Hindlimb muscle (tissue), 1 donor: ENCODE data around the gene SNX5. TPM values are rescaled to one million over a fixed set of nuclear protein-coding genes. Genes with fewer than 3 reads are reported as not detected.
A peak's percentile ranks its signal among the peaks of the same experiment; 100 is the strongest.

Experiments
- DNase-seq: peaks from one replicate; pipeline ENCODE4 v3.0.0-alpha.2; 2013
- polyA plus RNA-seq: library from polyadenylated mRNA; unstranded; fragments of 120-200 nt; gene quantifications from one replicate; pipeline ENCODE4 v1.2.1, GENCODE V29; 2013; ENCODE audit not compliant: insufficient read length

Gene SNX5
- polyA plus RNA-seq = 101 TPM

- DNase-seq = peak; percentile 99
Observed at GRCh38 chr20:17968366-17969277, at the start of gene SNX5, which contains the start of gene MGME1. Gene SNX5, minus strand, starts transcription at chr20:17968794. Its CDS starts 369 bp downstream, at chr20:17968425. Gene MGME1, plus strand, starts transcription at chr20:17969018. Its CDS starts 842 bp downstream, at chr20:17969860.

GRCh38 chr20:18018100-18018499, 49.5 kb upstream of the SNX5 start:
- no peak for DNase-seq

- DNase-seq = no peak
Observed at GRCh38 chr20:18016772-18017171, 48.2 kb upstream of the SNX5 start.

DNA sequence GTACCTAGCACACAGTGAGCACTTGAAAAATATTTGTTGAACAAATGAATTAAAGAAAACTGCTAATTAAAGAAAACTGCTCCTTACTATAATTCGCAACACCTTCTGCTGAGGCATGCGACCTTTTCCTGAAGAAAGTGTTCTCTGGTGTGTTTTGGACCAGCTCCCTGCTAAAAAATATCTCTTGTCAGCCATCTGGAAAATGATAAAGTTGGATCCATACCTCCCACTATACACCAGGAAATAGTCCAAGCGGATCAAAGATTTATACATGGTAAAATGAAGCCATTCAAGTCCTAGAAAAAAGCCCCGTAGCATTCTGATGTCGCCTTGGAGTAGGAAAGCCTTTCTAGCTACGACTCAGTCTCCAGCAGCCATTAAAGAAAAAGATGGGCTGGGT, 45.8 kb upstream of the SNX5 start:
- no peak for DNase-seq

- no peak for DNase-seq
Observed at GRCh38 chr20:18012901-18013300, 44.3 kb upstream of the SNX5 start.

DNA sequence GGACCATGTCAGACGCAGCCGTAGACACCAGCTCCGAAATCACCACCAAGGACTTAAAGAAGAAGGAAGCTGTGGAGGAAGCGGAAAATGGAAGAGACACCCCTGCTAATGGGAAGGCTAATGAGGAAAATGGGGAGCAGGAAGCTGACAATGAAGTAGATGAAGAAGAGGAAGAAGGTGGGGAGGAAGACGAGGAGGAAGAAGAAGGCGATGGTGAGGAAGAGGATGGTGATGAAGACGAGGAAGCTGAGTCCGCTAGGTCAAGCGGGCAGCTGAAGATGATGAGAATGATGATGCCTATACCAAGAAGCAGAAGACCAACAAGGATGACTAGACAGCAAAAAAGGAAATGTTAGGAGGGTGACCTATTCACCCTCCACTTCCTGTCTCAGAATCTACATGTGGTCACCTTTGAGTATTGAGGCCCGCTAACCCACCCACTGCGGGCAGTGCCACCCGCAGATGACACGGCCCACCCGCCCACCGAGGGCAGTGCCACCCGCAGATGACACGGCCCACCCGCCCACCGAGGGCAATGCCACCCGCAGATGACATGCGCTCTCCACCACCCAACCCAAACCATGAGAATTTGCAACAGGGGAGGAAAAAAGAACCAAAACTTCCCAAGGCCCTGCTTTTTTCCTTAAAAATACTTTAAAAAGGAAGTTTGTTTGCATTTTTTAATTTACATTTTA, 43.5 kb upstream of the SNX5 start:
- DNase-seq = no peak

GRCh38 chr20:18011482-18011881, 42.9 kb upstream of the SNX5 start:
- DNase-seq = no peak

- DNase-seq = no peak
Observed at GRCh38 chr20:18009116-18009515, 40.5 kb upstream of the SNX5 start.

- no peak for DNase-seq
Observed at GRCh38 chr20:18007534-18008292, 39.1 kb upstream of the SNX5 start.

DNA sequence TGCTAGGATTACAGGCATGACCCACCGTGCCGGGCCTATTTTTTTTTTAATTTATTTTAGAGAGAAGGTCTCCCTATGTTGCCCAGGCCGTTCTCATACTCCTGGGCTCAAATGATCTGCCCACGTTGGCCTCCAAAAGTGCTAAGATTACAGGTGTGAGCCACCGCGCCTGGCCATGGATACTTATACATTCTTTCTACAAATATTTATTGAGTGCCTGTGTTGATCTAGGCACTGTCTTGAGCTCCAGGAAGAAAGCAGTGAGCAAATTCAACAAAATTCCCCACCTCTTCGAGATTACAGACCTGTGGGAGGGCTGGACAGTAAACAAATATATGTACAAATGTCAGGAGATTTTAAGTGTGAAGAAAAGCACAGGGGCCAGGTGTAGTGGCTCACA, 38.1 kb upstream of the SNX5 start:
- DNase-seq = no peak

DNA sequence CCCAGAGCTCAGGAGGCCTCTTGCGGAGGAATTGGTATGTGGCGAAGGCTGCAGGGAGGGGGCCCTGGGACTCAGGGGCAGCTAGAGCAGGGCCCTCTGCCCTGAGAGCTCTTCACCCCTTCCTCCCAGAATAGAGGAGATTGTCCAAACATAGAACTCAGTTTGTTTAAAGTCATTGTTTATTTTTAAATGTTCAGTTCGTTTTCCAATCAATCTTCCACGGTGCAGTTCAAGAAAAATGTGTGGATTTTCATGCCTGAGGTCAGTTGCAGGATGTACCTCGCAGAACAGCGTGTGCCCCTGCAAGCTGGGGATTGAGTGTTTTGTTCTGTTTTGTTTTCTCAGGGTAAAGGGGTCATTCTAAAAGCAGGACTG, 37.4 kb upstream of the SNX5 start:
- no peak for DNase-seq

DNA sequence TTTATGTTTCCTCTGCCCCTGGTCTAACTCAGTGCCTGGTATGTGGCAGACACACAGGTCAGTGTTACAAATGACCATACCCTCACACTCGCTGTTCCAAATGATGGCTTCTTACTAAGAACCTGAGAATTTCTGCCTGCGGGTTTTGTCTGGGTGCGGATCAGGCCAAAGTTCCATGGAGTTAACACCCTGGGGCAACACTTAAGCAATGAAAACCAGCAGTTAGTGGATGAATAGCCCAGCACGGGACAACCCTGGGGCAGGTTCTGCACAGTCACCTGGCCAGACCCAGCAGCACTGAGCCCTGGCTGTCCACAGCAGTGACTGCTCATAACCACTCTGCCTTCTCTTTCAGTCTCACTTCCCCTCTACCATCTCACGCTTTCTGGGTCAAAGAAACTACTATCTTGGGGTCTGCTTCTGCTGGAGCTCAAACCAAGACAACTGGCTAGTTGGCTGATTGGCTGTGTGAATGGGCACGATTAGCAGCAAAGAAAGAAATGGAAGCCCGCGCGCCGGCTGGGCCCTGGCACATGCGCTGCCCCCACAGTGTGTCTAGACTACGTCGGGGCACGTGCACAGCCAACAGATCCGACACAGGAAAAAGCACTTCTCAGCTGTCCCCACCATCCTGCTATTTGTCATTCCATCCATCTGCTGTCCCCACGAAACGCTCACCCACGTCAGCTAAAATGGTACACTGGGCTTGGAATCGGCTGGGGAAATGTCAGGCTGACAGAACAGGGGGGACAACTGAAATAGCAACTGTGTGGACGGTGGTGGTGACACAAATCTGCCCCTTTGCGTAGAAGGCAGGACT, 36.8 kb upstream of the SNX5 start:
- DNase-seq = no peak

DNA sequence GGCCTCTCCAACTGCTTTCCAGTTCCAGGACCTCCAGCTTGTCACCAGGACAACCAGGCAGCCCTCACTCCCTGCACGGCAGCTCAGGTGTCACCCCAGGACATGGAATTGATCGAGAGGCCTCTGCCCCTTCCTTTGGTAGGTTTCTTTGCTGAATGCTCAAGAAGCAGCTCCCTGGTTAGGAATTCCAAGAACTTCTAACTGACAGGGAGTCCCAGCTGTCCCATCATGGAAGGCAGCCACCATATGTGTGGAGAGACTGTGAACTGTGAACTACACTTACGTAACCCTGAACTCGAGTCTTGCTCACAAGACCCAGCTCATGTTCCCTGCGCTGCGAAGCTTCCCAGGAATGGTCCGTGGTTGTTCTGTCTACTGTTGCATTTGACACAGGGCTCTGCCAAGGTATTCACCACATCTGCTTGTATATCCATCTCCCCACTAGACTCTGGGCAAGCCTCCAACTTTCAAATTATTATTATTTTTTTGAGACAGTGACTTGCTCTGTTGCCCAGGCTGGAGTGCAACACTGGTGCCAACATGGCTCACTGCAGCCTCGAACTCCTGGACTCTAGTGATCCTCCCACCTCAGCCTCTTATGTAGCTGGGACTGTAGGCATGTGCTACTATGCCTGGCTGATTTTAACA, 35.9 kb upstream of the SNX5 start:
- no peak for DNase-seq

DNA sequence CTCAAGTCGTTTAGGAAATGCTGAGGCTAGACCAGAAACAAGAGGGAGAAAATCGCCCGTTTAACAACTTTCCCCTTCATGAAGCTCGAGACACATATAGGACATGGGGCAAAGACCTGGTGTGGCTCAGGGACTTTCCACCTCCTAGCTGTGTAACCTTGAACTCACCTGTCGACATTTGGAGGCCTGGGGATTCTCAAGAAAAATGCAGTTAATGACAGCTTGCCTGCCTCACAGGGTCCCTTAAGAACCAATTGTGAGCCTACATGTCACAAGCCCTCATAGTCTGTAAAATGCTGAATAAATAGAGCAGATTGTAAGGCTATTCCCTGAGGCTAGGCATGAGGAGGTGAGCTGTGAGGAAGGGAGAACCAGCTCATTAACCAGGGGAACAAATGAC, 35.3 kb upstream of the SNX5 start:
- DNase-seq = no peak

GRCh38 chr20:18001131-18001921, 32.7 kb upstream of the SNX5 start:
- DNase-seq = no peak

DNA sequence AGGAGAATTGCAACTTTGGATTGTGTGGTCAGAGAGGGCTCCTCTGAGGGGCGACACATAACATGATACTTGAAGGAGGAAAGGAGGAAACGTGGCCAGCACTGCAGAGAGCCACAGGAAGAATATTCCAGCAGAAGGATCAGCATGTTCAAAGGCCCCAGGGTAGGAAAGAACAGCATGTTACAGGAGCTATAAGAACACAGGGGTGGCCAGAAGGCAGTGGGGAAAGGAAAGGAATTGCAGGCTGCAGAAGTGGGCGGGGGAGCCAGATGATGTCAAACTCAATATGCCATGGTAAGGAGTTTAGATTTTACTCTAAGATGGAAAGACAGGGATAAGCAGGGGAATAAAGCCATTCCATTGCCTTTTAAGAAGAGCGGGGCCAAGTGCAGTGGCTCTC, 31.0 kb upstream of the SNX5 start:
- DNase-seq = no peak

GRCh38 chr20:17998446-17998845, 29.9 kb upstream of the SNX5 start:
- no peak for DNase-seq

- peak; percentile 67 for DNase-seq
Observed at GRCh38 chr20:17995967-17996819, 27.6 kb upstream of the SNX5 start.

GRCh38 chr20:17993546-17993945, 25.0 kb upstream of the SNX5 start:
- DNase-seq = no peak
